ENCODE measurements around the gene EAF1. TPM values are rescaled to one million over a fixed set of nuclear protein-coding genes. Genes with fewer than 3 reads are reported as not detected.

EAF1 gene
- total and polyA plus RNA-seq, 2 experiments from 2014 or later, result 9.4 to 45.4 TPM

DNA sequence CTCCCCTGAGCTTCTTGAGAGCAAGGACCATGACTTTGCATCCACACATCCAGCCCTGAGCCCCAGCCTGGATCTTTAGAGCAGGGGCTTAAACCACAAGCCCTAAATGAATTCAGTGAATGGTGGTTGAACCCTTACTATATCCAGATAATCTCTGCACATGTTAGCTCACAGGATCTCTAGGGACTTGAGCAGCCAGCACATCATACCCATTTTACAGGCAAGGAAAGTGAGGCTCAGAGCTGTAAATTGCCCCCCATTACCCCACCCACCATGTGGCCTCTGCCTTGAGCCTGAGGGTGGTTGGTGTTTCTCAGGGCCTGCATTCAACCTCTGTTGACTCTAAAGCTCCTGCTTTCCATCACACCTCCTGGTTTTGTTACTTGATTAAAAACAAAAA is 27.6 kb downstream of the EAF1 start:
- Histone ChIP-seq H4K20me1 (replicated peaks; ENCODE audit: insufficient read depth) (no peaks in the 10 kb centered on the region), H3K4me3 (no peak overlapping the region), H3K79me2 (replicated peaks; ENCODE audit: insufficient read depth) (no peaks in the 10 kb centered on the region), H3K36me3 (ENCODE audit: insufficient read depth) (no peaks in the 10 kb centered on the region), H3K9me2 (ENCODE audit: insufficient read depth) (no peaks in the 10 kb centered on the region), H3K27me3 (ENCODE audit: insufficient read depth) (no peaks in the 10 kb centered on the region), H3K4me2 (no peak overlapping the region), H3K4me1 (ENCODE audit: insufficient read depth) (no peaks in the 10 kb centered on the region), H3K27ac (ENCODE audit: low read depth) (no peak overlapping the region), H3F3A (replicated peaks; ENCODE audit: low read depth) (no peaks in the 10 kb centered on the region), H2AFZ (no peak overlapping the region)
- H3K4me1 Mint-ChIP-seq, result no peaks in the 10 kb centered on the region
- DNase-seq (ENCODE audit: low spot score) (no peak), ATAC-seq (no peak)
- no peak overlapping the region for H3K4me3 Mint-ChIP-seq
- no peaks in the 10 kb centered on the region for H3K9me3 Mint-ChIP-seq
- H3K27me3 Mint-ChIP-seq (ENCODE audit: insufficient read depth, low read depth, poor library complexity), result peaks cover 2% of the 10 kb centered on the region
- no peak for TF ChIP-seq ZNF331 (CRISPR knock-in tag; IDR thresholded peaks at IDR 0.05; ENCODE audit: low read depth)
- TF ChIP-seq, protein P1, sequence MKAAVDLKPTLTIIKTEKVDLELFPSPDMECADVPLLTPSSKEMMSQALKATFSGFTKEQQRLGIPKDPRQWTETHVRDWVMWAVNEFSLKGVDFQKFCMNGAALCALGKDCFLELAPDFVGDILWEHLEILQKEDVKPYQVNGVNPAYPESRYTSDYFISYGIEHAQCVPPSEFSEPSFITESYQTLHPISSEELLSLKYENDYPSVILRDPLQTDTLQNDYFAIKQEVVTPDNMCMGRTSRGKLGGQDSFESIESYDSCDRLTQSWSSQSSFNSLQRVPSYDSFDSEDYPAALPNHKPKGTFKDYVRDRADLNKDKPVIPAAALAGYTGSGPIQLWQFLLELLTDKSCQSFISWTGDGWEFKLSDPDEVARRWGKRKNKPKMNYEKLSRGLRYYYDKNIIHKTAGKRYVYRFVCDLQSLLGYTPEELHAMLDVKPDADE (IDR thresholded peaks at IDR 0.05), result no peak
- no peak for TF ChIP-seq EZH2 (IDR thresholded peaks at IDR 0.05; ENCODE audit: low read depth, unreplicated experiment)
- no peak for TF ChIP-seq REST (IDR thresholded peaks at IDR 0.05; ENCODE audit: unreplicated experiment)
- TF ChIP-seq EZH2phosphoT487 (IDR thresholded peaks at IDR 0.05; ENCODE audit: unreplicated experiment), result no peak
- no peak for TF ChIP-seq CREB1 (CRISPR knock-in tag; IDR thresholded peaks at IDR 0.05; ENCODE audit: low read depth)
- no peak for TF ChIP-seq POLR2AphosphoS5 (IDR thresholded peaks at IDR 0.05; ENCODE audit: low read depth)
- TF ChIP-seq, protein P2, sequence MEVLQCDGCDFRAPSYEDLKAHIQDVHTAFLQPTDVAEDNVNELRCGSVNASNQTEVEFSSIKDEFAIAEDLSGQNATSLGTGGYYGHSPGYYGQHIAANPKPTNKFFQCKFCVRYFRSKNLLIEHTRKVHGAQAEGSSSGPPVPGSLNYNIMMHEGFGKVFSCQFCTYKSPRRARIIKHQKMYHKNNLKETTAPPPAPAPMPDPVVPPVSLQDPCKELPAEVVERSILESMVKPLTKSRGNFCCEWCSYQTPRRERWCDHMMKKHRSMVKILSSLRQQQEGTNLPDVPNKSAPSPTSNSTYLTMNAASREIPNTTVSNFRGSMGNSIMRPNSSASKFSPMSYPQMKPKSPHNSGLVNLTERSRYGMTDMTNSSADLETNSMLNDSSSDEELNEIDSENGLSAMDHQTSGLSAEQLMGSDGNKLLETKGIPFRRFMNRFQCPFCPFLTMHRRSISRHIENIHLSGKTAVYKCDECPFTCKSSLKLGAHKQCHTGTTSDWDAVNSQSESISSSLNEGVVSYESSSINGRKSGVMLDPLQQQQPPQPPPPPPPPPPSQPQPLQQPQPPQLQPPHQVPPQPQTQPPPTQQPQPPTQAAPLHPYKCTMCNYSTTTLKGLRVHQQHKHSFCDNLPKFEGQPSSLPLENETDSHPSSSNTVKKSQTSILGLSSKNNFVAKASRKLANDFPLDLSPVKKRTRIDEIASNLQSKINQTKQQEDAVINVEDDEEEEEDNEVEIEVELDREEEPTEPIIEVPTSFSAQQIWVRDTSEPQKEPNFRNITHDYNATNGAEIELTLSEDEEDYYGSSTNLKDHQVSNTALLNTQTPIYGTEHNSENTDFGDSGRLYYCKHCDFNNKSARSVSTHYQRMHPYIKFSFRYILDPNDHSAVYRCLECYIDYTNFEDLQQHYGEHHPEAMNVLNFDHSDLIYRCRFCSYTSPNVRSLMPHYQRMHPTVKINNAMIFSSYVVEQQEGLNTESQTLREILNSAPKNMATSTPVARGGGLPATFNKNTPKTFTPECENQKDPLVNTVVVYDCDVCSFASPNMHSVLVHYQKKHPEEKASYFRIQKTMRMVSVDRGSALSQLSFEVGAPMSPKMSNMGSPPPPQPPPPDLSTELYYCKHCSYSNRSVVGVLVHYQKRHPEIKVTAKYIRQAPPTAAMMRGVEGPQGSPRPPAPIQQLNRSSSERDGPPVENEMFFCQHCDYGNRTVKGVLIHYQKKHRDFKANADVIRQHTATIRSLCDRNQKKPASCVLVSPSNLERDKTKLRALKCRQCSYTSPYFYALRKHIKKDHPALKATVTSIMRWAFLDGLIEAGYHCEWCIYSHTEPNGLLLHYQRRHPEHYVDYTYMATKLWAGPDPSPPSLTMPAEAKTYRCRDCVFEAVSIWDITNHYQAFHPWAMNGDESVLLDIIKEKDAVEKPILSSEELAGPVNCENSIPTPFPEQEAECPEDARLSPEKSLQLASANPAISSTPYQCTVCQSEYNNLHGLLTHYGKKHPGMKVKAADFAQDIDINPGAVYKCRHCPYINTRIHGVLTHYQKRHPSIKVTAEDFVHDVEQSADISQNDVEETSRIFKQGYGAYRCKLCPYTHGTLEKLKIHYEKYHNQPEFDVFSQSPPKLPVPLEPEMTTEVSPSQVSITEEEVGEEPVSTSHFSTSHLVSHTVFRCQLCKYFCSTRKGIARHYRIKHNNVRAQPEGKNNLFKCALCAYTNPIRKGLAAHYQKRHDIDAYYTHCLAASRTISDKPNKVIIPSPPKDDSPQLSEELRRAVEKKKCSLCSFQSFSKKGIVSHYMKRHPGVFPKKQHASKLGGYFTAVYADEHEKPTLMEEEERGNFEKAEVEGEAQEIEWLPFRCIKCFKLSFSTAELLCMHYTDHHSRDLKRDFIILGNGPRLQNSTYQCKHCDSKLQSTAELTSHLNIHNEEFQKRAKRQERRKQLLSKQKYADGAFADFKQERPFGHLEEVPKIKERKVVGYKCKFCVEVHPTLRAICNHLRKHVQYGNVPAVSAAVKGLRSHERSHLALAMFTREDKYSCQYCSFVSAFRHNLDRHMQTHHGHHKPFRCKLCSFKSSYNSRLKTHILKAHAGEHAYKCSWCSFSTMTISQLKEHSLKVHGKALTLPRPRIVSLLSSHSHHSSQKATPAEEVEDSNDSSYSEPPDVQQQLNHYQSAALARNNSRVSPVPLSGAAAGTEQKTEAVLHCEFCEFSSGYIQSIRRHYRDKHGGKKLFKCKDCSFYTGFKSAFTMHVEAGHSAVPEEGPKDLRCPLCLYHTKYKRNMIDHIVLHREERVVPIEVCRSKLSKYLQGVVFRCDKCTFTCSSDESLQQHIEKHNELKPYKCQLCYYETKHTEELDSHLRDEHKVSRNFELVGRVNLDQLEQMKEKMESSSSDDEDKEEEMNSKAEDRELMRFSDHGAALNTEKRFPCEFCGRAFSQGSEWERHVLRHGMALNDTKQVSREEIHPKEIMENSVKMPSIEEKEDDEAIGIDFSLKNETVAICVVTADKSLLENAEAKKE (CRISPR knock-in tag; IDR thresholded peaks at IDR 0.05), result no peak
- TF ChIP-seq, protein P3, sequence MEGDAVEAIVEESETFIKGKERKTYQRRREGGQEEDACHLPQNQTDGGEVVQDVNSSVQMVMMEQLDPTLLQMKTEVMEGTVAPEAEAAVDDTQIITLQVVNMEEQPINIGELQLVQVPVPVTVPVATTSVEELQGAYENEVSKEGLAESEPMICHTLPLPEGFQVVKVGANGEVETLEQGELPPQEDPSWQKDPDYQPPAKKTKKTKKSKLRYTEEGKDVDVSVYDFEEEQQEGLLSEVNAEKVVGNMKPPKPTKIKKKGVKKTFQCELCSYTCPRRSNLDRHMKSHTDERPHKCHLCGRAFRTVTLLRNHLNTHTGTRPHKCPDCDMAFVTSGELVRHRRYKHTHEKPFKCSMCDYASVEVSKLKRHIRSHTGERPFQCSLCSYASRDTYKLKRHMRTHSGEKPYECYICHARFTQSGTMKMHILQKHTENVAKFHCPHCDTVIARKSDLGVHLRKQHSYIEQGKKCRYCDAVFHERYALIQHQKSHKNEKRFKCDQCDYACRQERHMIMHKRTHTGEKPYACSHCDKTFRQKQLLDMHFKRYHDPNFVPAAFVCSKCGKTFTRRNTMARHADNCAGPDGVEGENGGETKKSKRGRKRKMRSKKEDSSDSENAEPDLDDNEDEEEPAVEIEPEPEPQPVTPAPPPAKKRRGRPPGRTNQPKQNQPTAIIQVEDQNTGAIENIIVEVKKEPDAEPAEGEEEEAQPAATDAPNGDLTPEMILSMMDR (conservative IDR thresholded peaks at IDR 0.05; ENCODE audit: low read depth in 2 of 2), result no peak
- TF ChIP-seq NANOG (IDR thresholded peaks at IDR 0.05; ENCODE audit: borderline replicate concordance), result no peak
- no peak for TF ChIP-seq ZNF114 (CRISPR knock-in tag; IDR thresholded peaks at IDR 0.05)
- no peak for TF ChIP-seq STAT1 (IDR thresholded peaks at IDR 0.05; ENCODE audit: unreplicated experiment)
- TF ChIP-seq JUNB (IDR thresholded peaks at IDR 0.05; ENCODE audit: unreplicated experiment), result no peak
- no peak overlapping the region for H3K27ac Mint-ChIP-seq
- no peaks in the 10 kb centered on the region; the same call in 2 of the 3 replicates for H3K36me3 Mint-ChIP-seq (ENCODE audit: low read depth)
